ENCODE measurements around the gene RGS10.

DNA sequence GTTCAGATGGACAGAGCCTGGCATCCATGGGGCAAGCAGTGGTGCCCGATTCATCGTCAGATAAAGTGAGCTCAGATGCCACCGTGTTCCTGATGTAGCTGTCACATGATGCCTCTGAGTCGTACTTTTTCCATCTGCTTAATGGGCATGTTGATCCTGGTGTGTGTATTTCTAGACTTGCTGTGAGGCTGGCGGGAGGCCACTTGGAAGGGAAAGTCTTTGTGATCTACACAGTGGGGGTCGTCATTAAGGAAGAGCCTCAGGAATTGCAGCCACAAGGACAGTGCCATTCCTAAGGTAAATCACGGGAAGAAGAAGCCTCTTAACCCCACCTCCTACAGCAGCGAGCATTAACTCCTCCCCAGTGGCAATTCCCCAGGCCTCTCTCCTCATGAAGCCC, 63.0 kb downstream of the RGS10 start:
- TF ChIP-seq ZNF791 (tag by site-specific recombination; IDR thresholded peaks at IDR 0.05) (no peak), ZNF274 (IDR thresholded peaks at IDR 0.05; ENCODE audit: low read length) (no peak), ZNF274 (tag by site-specific recombination; IDR thresholded peaks at IDR 0.05; ENCODE audit: borderline replicate concordance) (no peak), MYNN (tag by site-specific recombination; IDR thresholded peaks at IDR 0.05; ENCODE audit: borderline replicate concordance) (no peak), ZEB2 (tag by site-specific recombination; IDR thresholded peaks at IDR 0.05) (no peak), SP2 (tag by site-specific recombination; IDR thresholded peaks at IDR 0.05) (no peak), ZBTB8A (tag by site-specific recombination; IDR thresholded peaks at IDR 0.05) (no peak), ZNF785 (tag by site-specific recombination; IDR thresholded peaks at IDR 0.05) (no peak), CTCF (tag by site-specific recombination; IDR thresholded peaks at IDR 0.05) (no peak), ZNF776 (tag by site-specific recombination; IDR thresholded peaks at IDR 0.05; ENCODE audit: borderline replicate concordance) (no peak)
- TF ChIP-seq, protein P1, sequence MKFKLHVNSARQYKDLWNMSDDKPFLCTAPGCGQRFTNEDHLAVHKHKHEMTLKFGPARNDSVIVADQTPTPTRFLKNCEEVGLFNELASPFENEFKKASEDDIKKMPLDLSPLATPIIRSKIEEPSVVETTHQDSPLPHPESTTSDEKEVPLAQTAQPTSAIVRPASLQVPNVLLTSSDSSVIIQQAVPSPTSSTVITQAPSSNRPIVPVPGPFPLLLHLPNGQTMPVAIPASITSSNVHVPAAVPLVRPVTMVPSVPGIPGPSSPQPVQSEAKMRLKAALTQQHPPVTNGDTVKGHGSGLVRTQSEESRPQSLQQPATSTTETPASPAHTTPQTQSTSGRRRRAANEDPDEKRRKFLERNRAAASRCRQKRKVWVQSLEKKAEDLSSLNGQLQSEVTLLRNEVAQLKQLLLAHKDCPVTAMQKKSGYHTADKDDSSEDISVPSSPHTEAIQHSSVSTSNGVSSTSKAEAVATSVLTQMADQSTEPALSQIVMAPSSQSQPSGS (tag by site-specific recombination; IDR thresholded peaks at IDR 0.05; ENCODE audit: low read depth) = no peak
- TF ChIP-seq, protein P2, sequence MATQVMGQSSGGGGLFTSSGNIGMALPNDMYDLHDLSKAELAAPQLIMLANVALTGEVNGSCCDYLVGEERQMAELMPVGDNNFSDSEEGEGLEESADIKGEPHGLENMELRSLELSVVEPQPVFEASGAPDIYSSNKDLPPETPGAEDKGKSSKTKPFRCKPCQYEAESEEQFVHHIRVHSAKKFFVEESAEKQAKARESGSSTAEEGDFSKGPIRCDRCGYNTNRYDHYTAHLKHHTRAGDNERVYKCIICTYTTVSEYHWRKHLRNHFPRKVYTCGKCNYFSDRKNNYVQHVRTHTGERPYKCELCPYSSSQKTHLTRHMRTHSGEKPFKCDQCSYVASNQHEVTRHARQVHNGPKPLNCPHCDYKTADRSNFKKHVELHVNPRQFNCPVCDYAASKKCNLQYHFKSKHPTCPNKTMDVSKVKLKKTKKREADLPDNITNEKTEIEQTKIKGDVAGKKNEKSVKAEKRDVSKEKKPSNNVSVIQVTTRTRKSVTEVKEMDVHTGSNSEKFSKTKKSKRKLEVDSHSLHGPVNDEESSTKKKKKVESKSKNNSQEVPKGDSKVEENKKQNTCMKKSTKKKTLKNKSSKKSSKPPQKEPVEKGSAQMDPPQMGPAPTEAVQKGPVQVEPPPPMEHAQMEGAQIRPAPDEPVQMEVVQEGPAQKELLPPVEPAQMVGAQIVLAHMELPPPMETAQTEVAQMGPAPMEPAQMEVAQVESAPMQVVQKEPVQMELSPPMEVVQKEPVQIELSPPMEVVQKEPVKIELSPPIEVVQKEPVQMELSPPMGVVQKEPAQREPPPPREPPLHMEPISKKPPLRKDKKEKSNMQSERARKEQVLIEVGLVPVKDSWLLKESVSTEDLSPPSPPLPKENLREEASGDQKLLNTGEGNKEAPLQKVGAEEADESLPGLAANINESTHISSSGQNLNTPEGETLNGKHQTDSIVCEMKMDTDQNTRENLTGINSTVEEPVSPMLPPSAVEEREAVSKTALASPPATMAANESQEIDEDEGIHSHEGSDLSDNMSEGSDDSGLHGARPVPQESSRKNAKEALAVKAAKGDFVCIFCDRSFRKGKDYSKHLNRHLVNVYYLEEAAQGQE (tag by site-specific recombination; IDR thresholded peaks at IDR 0.05) = no peak

Data from HEK293 (cell line).